ENCODE results near the gene PCYT1B. TPM values are rescaled to one million over a fixed set of nuclear protein-coding genes. Genes with fewer than 3 reads are reported as not detected.

The PCYT1B gene
- total and polyA plus RNA-seq, 11 donors = 0.07 to 0.27 (median 0.11) TPM; not detected in 6

- Histone ChIP-seq H3K36me3 (no peaks in the 10 kb centered on the region), H3K4me1 (no peaks in the 10 kb centered on the region), H3K9me3 (no peaks in the 10 kb centered on the region), H3K27me3 (peaks cover 0 to 23% (median 0%) of the 10 kb centered on the region in 9 donors), H3K4me3 (no peak overlapping the region), H3K27ac (no peak overlapping the region)
- DNase-seq = no peak
- intact Hi-C loops (cut with DNase I) = no loop called here
- no peak for ATAC-seq
- TF ChIP-seq CTCF (IDR thresholded peaks at IDR 0.05) (peak in 11 of 12 donors; percentile 26 to 65 (median 51)), POLR2A (IDR thresholded peaks at IDR 0.05) (no peak)
- 31 to 40% (median 38%) methylated on average over 5 of the region's 5 CpGs for WGBS, 4 donors
Measured at GRCh38 chrX:24676403-24677024, 29.4 kb upstream of the PCYT1B start.

GRCh38 chrX:24673424-24673823 is 26.3 kb upstream of the PCYT1B start:
- TF ChIP-seq CTCF (IDR thresholded peaks at IDR 0.05) (no peak), POLR2A (IDR thresholded peaks at IDR 0.05) (no peak)
- H3K4me1 ChIP-seq = no peaks in the 10 kb centered on the region
- H3K9me3 ChIP-seq = no peaks in the 10 kb centered on the region
- H3K4me3 ChIP-seq = no peak overlapping the region
- no peaks in the 10 kb centered on the region for H3K36me3 ChIP-seq
- intact Hi-C loops (cut with DNase I) = no loop called here
- DNase-seq (no peak), ATAC-seq (no peak)
- H3K27me3 ChIP-seq = peaks cover 0 to 21% (median 0%) of the 10 kb centered on the region in 9 donors
- no peak overlapping the region for H3K27ac ChIP-seq
- WGBS, 4 donors = 59 to 61% (median 61%) methylated on average over 2 of the region's 2 CpGs

DNA sequence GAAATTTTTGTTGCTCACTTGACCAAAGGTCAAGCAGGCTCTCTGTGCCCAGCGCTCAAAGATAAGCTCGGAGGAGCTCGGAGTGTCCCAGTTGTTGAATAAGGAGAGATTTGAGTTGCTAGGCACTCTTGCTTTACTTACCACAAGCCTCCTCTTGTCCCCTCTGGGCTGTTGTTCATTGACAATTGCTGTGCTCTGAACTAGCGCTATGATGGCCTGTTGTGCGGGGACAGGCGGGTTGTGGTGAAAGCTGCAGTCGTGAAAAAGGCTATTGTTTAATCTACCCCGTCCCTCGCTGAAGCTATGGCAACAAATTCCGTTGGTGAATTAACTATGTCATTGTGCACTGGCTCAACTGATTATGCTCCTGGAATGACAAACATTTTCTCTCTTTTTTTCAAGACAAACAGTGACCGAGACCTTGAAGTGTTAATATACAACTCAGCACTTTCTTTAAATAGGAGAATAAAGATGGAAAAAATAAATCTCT is 25.6 kb upstream of the PCYT1B start:
- no peaks in the 10 kb centered on the region for H3K36me3 ChIP-seq
- no peak overlapping the region for H3K27ac ChIP-seq
- ATAC-seq (no peak), DNase-seq (no peak)
- intact Hi-C loops (cut with DNase I) = no loop called here
- WGBS, 4 donors = 52 to 69% (median 59%) methylated on average over 11 of the region's 11 CpGs
- H3K4me1 ChIP-seq = no peaks in the 10 kb centered on the region
- no peak overlapping the region for H3K4me3 ChIP-seq
- TF ChIP-seq CTCF (IDR thresholded peaks at IDR 0.05) (no peak), POLR2A (IDR thresholded peaks at IDR 0.05) (no peak)
- H3K9me3 ChIP-seq = no peaks in the 10 kb centered on the region
- peaks cover 0 to 19% (median 0%) of the 10 kb centered on the region in 9 donors for H3K27me3 ChIP-seq

- Histone ChIP-seq H3K27me3 (peaks cover 0 to 4% (median 0%) of the 10 kb centered on the region in 9 donors), H3K4me3 (no peak overlapping the region), H3K4me1 (no peaks in the 10 kb centered on the region), H3K27ac (no peak overlapping the region), H3K36me3 (no peaks in the 10 kb centered on the region), H3K9me3 (no peaks in the 10 kb centered on the region)
- ATAC-seq (no peak), DNase-seq (peak in 1 of 5 donors; percentile 8)
- WGBS, 4 donors = 7 to 30% (median 12%) methylated on average over 3 of the region's 3 CpGs
- TF ChIP-seq CTCF (IDR thresholded peaks at IDR 0.05) (no peak), POLR2A (IDR thresholded peaks at IDR 0.05) (no peak)
- intact Hi-C loops (cut with DNase I) = no loop called here
Measured at GRCh38 chrX:24668111-24668510, 21.0 kb upstream of the PCYT1B start.

All from heart left ventricle (tissue), 16 donors.